Fibroblast of lung (primary cell): ENCODE measurements around the gene HS1BP3.

Experiments
- CTCF ChIP-seq, 2 donors: IDR thresholded peaks in 1 of 2; conservative IDR thresholded peaks in 1 of 2; 1 replicate in 1 of 2; 2 replicates in 1 of 2; pipeline ENCODE4 v1.5.1; 2011 to 2012; ENCODE audit warnings: low read length in 2 of 2, control low read depth in 1 of 2, inconsistent platforms in 1 of 2, low read depth in 1 of 2, mild to moderate bottlenecking in 1 of 2
- EZH2 ChIP-seq: IDR thresholded peaks from 2 replicates; pipeline ENCODE4 v1.5.1; 2012; ENCODE audit warnings: low read length, control low read depth, mild to moderate bottlenecking; ENCODE audit errors: missing control alignments

GRCh38 chr2:20630967-20631366 is 19.9 kb downstream of the HS1BP3 start:
- TF ChIP-seq CTCF (conservative IDR thresholded peaks at IDR 0.05 in 1 of 2, IDR thresholded peaks at IDR 0.05 in 1 of 2; ENCODE audit: low read depth in 1 of 2, low read length in 2 of 2) (no peak), EZH2 (no peak)
